ENCODE measurements around the gene PRR33.
A peak's percentile ranks its signal among the peaks of the same experiment; 100 is the strongest.

The PRR33 gene

DNA sequence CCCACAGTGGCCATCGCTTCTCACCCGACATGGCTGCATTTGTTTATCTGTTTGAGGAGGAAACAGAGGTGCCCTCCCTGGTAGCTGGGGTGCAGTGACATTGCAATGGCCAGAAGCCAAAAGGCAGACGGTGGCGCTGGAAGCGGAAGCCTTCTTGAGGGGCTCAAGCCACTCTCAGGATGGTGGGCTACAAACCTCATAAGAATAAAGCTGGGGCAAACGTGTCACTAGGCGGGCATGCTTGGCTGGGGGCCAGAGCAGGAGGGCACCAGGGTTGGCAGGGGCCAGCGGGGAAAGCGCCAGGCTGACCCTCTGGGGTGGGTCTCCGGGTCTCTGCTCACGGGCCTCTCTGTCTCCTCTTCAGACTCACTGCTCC is 40.4 kb upstream of the PRR33 start:
- Histone ChIP-seq H3K4me1 (ENCODE audit: control extremely low read depth in 1 of 4, control insufficient read depth in 4 of 4, insufficient read depth in 4 of 4, low read length in 3 of 4) (peaks cover 2 to 58% (median 27%) of the 10 kb centered on the region in 4 experiments), H3K4me3 (ENCODE audit: control insufficient read depth in 1 of 7, extremely low read depth in 1 of 7, insufficient read depth in 4 of 7, low read depth in 2 of 7, low read length in 6 of 7) (peak overlapping the region in 3 of 7 experiments; percentile 35 to 63 (median 41)), H3K9me3 (ENCODE audit: control extremely low read depth in 1 of 5, control insufficient read depth in 4 of 5, insufficient read depth in 2 of 5, low read depth in 1 of 5, low read length in 4 of 5) (no peaks in the 10 kb centered on the region), H3K27me3 (replicated peaks in 2 of 5; ENCODE audit: control insufficient read depth in 4 of 5, insufficient read depth in 5 of 5, low read length in 4 of 5) (no peaks in the 10 kb centered on the region), H3K27ac (ENCODE audit: insufficient read depth in 1 of 2, low read depth in 1 of 2, low read length in 2 of 2, poor library complexity in 1 of 2, severe bottlenecking in 2 of 2) (peak overlapping the region in 1 of 2 experiments; percentile 75), H3K36me3 (ENCODE audit: control insufficient read depth in 4 of 4, insufficient read depth in 4 of 4, low read length in 3 of 4) (no peaks in the 10 kb centered on the region)
- CTCF ChIA-PET, result interaction anchor here (0.5 to 3.4 kb wide), 5 partner anchors 11 to 159 kb away, joined by 3 to 17 read pairs (median 4); no protein-coding TSS in a partner anchor
- 28% methylated on average over 11 of the region's 11 CpGs for WGBS (ENCODE audit: insufficient coverage)
- peak; percentile 67 to 92 (median 88) for DNase-seq
- POLR2A ChIA-PET, result interaction anchor here (0.6 to 1.2 kb wide), 3 partner anchors 16 to 91 kb away, joined by 3 to 4 read pairs (median 3); no protein-coding TSS in a partner anchor

DNA sequence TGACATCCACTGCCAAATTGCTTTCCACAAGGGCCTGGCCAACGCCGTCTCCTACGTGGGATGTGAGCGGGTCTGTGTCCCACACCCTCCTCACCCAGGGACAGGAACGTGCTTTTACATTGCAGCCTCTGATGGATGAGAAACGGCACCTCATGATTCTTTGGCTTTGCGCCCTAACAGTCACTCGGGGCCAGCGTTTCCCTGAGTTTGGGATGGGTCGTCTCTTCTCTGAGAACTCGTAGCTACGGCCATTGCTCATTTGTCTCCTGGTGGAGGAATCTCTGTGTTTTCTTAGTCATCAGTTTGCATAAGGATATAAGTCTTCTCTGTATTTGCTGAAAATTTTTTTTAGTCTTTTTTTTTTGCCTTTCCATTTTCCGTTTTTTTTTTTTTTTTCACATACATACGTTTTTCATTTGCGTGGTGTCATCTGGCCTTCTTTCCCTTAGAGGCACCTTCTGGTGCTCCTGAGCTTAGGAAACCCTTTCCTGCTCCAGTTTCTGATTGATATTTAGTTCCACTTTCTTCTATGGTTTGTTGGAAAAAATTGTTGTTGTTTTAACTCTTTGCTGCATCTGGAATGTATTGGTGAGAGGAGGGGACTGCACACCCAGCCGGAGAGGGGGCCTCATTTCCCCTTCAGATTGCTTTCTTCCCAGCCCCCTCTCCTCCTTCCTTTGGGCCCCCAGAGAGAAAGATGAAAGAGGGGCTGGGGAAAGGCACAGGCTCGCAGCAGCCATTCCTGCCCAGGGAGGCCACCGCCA is 39.8 kb upstream of the PRR33 start:
- Histone ChIP-seq H3K36me3 (ENCODE audit: control insufficient read depth in 4 of 4, insufficient read depth in 4 of 4, low read length in 3 of 4) (no peaks in the 10 kb centered on the region), H3K4me1 (ENCODE audit: control extremely low read depth in 1 of 4, control insufficient read depth in 4 of 4, insufficient read depth in 4 of 4, low read length in 3 of 4) (peaks cover 2 to 64% (median 33%) of the 10 kb centered on the region in 4 experiments), H3K4me3 (ENCODE audit: control insufficient read depth in 1 of 7, extremely low read depth in 1 of 7, insufficient read depth in 4 of 7, low read depth in 2 of 7, low read length in 6 of 7) (peak overlapping the region in 3 of 7 experiments; percentile 35 to 63 (median 41)), H3K27me3 (replicated peaks in 2 of 5; ENCODE audit: control insufficient read depth in 4 of 5, insufficient read depth in 5 of 5, low read length in 4 of 5) (no peaks in the 10 kb centered on the region), H3K9me3 (ENCODE audit: control extremely low read depth in 1 of 5, control insufficient read depth in 4 of 5, insufficient read depth in 2 of 5, low read depth in 1 of 5, low read length in 4 of 5) (no peaks in the 10 kb centered on the region), H3K27ac (ENCODE audit: insufficient read depth in 1 of 2, low read depth in 1 of 2, low read length in 2 of 2, poor library complexity in 1 of 2, severe bottlenecking in 2 of 2) (peak overlapping the region in 1 of 2 experiments; percentile 75)
- ChIA-PET CTCF (interaction anchor here (0.8 to 3.4 kb wide), 4 partner anchors 10 to 55 kb away, joined by 3 to 17 read pairs (median 5); no protein-coding TSS in a partner anchor), POLR2A (interaction anchor here (0.6 to 1.2 kb wide), 2 partner anchors 34 to 91 kb away, joined by 3 to 4 read pairs; no protein-coding TSS in a partner anchor)
- 11% methylated on average over 14 of the region's 18 CpGs for WGBS (ENCODE audit: insufficient coverage)
- DNase-seq, result peak; percentile 21 to 63 (median 51)

DNA sequence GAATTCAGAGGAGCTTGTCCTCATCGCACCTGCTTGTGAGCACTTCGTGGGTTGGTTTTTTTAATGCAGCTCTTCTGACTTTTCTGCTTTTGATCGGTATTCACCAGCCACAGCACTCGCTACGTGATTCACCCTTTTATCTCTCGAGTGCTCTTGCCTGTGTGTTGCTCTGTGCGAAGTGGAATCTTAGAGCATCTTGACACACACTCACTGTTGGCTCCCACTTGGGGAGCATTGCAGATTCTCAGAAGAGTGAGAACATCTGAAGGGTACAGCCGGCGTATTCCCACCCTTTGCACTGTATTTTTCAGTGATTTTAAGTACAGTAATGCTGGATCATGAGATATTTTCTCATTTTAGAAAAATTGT is 38.8 kb upstream of the PRR33 start:
- peak in 2 of 3 donors; percentile 20 to 30 for DNase-seq
- ChIA-PET POLR2A (no interaction called here), CTCF (interaction anchor here (0.9 to 1.6 kb wide), 2 partner anchors 33 to 40 kb away, joined by 3 to 5 read pairs; no protein-coding TSS in a partner anchor)
- Histone ChIP-seq H3K27ac (ENCODE audit: insufficient read depth in 1 of 2, low read depth in 1 of 2, low read length in 2 of 2, poor library complexity in 1 of 2, severe bottlenecking in 2 of 2) (no peak overlapping the region), H3K4me1 (ENCODE audit: control extremely low read depth in 1 of 4, control insufficient read depth in 4 of 4, insufficient read depth in 4 of 4, low read length in 3 of 4) (peaks cover 2 to 73% (median 38%) of the 10 kb centered on the region in 4 experiments), H3K4me3 (ENCODE audit: control insufficient read depth in 1 of 7, extremely low read depth in 1 of 7, insufficient read depth in 4 of 7, low read depth in 2 of 7, low read length in 6 of 7) (no peak overlapping the region), H3K27me3 (replicated peaks in 2 of 5; ENCODE audit: control insufficient read depth in 4 of 5, insufficient read depth in 5 of 5, low read length in 4 of 5) (no peaks in the 10 kb centered on the region), H3K36me3 (ENCODE audit: control insufficient read depth in 4 of 4, insufficient read depth in 4 of 4, low read length in 3 of 4) (no peaks in the 10 kb centered on the region), H3K9me3 (ENCODE audit: control extremely low read depth in 1 of 5, control insufficient read depth in 4 of 5, insufficient read depth in 2 of 5, low read depth in 1 of 5, low read length in 4 of 5) (no peaks in the 10 kb centered on the region)
- WGBS (ENCODE audit: insufficient coverage), result 100% methylated on average over 3 of the region's 9 CpGs

DNA sequence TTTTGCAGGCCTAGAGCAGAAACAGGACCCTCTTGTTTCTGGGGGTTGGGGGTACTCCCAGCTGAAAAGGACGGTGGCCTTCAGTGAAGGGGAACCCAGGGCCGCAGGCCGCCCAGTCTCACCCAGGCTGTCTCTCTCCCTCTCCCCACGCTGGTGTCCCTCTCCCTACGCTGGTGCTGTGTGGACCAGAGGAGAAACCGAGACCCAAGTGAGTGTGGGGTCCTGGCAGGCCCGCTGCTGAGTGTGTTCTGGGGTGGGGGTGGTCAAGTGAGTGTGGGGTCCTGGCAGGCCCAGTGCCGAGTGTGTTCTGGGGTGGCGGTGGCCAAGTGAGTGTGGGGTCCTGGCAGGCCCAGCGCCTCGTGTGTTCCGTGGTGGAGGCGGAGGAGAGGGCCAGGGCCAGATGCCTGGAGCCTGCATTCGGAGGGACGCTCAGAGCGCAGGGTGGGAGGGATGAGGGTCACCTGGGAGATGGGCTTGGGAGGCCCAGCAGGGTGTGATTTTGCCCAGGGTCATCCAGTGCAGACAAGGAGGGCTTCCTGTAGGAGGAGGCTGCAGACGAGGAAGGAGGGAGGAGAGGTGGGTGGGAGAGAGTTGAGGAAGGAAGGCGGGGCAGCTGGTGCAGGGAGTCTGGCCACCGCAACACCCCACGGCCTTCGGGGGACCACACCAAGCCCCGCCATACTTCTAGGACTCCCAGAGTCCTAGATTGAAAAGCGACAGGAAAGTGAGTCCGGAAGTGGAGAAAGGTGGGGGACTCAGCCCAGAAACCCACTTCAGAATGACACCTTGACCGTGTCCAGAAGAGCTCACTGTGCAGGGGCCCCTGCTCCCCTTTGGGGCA is 38.1 kb upstream of the PRR33 start:
- 91% methylated on average over 12 of the region's 25 CpGs for WGBS (ENCODE audit: insufficient coverage)
- Histone ChIP-seq H3K9me3 (ENCODE audit: control extremely low read depth in 1 of 5, control insufficient read depth in 4 of 5, insufficient read depth in 2 of 5, low read depth in 1 of 5, low read length in 4 of 5) (no peaks in the 10 kb centered on the region), H3K36me3 (ENCODE audit: control insufficient read depth in 4 of 4, insufficient read depth in 4 of 4, low read length in 3 of 4) (no peaks in the 10 kb centered on the region), H3K4me1 (ENCODE audit: control extremely low read depth in 1 of 4, control insufficient read depth in 4 of 4, insufficient read depth in 4 of 4, low read length in 3 of 4) (peaks cover 2 to 73% (median 37%) of the 10 kb centered on the region in 4 experiments), H3K4me3 (ENCODE audit: control insufficient read depth in 1 of 7, extremely low read depth in 1 of 7, insufficient read depth in 4 of 7, low read depth in 2 of 7, low read length in 6 of 7) (no peak overlapping the region), H3K27ac (ENCODE audit: insufficient read depth in 1 of 2, low read depth in 1 of 2, low read length in 2 of 2, poor library complexity in 1 of 2, severe bottlenecking in 2 of 2) (no peak overlapping the region), H3K27me3 (replicated peaks in 2 of 5; ENCODE audit: control insufficient read depth in 4 of 5, insufficient read depth in 5 of 5, low read length in 4 of 5) (no peaks in the 10 kb centered on the region)
- CTCF ChIA-PET, result interaction anchor here (0.9 to 1.6 kb wide), 4 partner anchors 8 to 52 kb away, joined by 3 to 5 read pairs (median 4); no protein-coding TSS in a partner anchor
- POLR2A ChIA-PET, result no interaction called here
- no peak for DNase-seq

DNA sequence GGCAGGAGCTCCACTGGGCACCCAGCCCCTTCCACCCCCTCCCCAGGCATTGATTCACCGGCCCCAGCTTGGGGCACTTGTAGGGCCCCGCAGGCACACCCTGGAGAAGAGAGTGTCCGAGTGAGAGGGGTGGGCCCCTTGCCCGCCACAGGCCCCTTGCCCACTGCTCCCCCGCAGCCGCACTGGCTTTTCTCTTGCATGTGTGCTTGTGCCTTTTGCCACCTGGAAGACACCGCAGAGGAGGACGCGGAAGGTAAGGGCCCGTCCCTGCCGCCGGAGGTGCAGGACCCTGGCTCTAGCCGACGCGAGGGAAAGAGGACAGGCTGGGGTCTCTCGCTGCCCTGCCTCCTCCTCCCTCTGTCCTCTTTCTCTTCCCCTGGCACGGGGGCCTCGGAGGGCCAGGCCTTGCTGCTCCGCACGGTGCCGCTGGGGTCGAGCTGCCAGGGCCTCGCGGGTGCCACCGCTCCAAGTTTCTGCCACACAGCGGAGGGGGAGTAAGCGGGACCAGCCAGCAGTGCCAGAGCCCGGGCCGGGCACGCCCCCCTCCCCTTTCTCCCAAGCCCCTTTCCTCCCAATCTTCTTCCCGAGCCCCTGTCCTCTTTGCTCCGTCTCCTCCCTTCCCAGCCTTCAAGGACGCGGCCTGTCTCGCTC is 37.3 kb upstream of the PRR33 start:
- peaks cover 2 to 66% (median 35%) of the 10 kb centered on the region in 4 experiments for H3K4me1 ChIP-seq (ENCODE audit: control extremely low read depth in 1 of 4, control insufficient read depth in 4 of 4, insufficient read depth in 4 of 4, low read length in 3 of 4)
- H3K9me3 ChIP-seq (ENCODE audit: control extremely low read depth in 1 of 5, control insufficient read depth in 4 of 5, insufficient read depth in 2 of 5, low read depth in 1 of 5, low read length in 4 of 5), result no peaks in the 10 kb centered on the region
- no peak for DNase-seq
- POLR2A ChIA-PET, result no interaction called here
- 90% methylated on average over 28 of the region's 35 CpGs for WGBS (ENCODE audit: insufficient coverage)
- H3K27ac ChIP-seq (ENCODE audit: insufficient read depth in 1 of 2, low read depth in 1 of 2, low read length in 2 of 2, poor library complexity in 1 of 2, severe bottlenecking in 2 of 2), result no peak overlapping the region
- H3K4me3 ChIP-seq (ENCODE audit: control insufficient read depth in 1 of 7, extremely low read depth in 1 of 7, insufficient read depth in 4 of 7, low read depth in 2 of 7, low read length in 6 of 7), result no peak overlapping the region
- no peaks in the 10 kb centered on the region for H3K36me3 ChIP-seq (ENCODE audit: control insufficient read depth in 4 of 4, insufficient read depth in 4 of 4, low read length in 3 of 4)
- no peaks in the 10 kb centered on the region for H3K27me3 ChIP-seq (replicated peaks in 2 of 5; ENCODE audit: control insufficient read depth in 4 of 5, insufficient read depth in 5 of 5, low read length in 4 of 5)
- CTCF ChIA-PET, result interaction anchor here (1.0 to 1.6 kb wide), 3 partner anchors 9 to 52 kb away, joined by 3 to 5 read pairs (median 4); no protein-coding TSS in a partner anchor

DNA sequence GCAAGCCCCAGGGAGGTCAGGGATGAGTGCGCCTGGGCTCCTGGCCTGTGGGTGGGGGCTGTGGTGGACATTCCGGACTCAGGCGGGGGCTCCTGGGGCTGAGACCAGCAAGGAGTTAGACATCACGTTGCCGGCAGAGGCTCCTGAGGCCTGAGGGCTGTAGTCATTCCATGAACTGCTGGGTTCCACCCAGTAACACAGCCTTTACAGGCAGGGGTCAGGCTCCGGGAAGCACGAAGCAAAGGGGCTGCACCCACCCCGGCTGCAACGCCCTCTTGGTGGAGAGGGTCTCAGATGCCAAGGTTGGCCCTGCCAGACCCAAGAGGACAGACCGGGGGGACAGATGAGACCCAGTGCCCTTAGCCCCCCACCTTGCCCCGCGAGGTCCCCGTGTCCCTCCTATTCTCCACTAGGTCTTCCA is 36.8 kb upstream of the PRR33 start:
- ChIA-PET POLR2A (no interaction called here), CTCF (interaction anchor here (1.0 to 1.9 kb wide), 3 partner anchors 10 to 51 kb away, joined by 3 to 6 read pairs (median 4); no protein-coding TSS in a partner anchor)
- Histone ChIP-seq H3K36me3 (ENCODE audit: control insufficient read depth in 4 of 4, insufficient read depth in 4 of 4, low read length in 3 of 4) (no peaks in the 10 kb centered on the region), H3K27me3 (replicated peaks in 2 of 5; ENCODE audit: control insufficient read depth in 4 of 5, insufficient read depth in 5 of 5, low read length in 4 of 5) (no peaks in the 10 kb centered on the region), H3K9me3 (ENCODE audit: control extremely low read depth in 1 of 5, control insufficient read depth in 4 of 5, insufficient read depth in 2 of 5, low read depth in 1 of 5, low read length in 4 of 5) (no peaks in the 10 kb centered on the region), H3K4me1 (ENCODE audit: control extremely low read depth in 1 of 4, control insufficient read depth in 4 of 4, insufficient read depth in 4 of 4, low read length in 3 of 4) (peaks cover 2 to 66% (median 35%) of the 10 kb centered on the region in 4 experiments), H3K4me3 (ENCODE audit: control insufficient read depth in 1 of 7, extremely low read depth in 1 of 7, insufficient read depth in 4 of 7, low read depth in 2 of 7, low read length in 6 of 7) (no peak overlapping the region), H3K27ac (ENCODE audit: insufficient read depth in 1 of 2, low read depth in 1 of 2, low read length in 2 of 2, poor library complexity in 1 of 2, severe bottlenecking in 2 of 2) (no peak overlapping the region)
- WGBS (ENCODE audit: insufficient coverage), result 96% methylated on average over 13 of the region's 13 CpGs
- DNase-seq, result no peak
